ENCODE data around the gene SIL1.

The SIL1 gene

GRCh38 chr5:139134906-139135305, 63.3 kb downstream of the SIL1 start:
- TF ChIP-seq CTCF (conservative IDR thresholded peaks at IDR 0.05): no peak

GRCh38 chr5:139133282-139133681, 64.9 kb downstream of the SIL1 start:
- TF ChIP-seq CTCF (conservative IDR thresholded peaks at IDR 0.05): no peak
- H3K27ac ChIP-seq: no peak overlapping the region

More at GRCh38 chr5:139134906-139135305, 63.3 kb downstream of the SIL1 start:
- peak overlapping the region; percentile 35 for H3K27ac ChIP-seq

GRCh38 chr5:139132515-139132914, 65.7 kb downstream of the SIL1 start:
- no peak overlapping the region for H3K27ac ChIP-seq
- no peak for TF ChIP-seq CTCF (conservative IDR thresholded peaks at IDR 0.05)

- TF ChIP-seq CTCF (conservative IDR thresholded peaks at IDR 0.05): no peak
Observed at GRCh38 chr5:139131921-139132432, 66.2 kb downstream of the SIL1 start.

GRCh38 chr5:139131465-139131864, 66.7 kb downstream of the SIL1 start:
- no peak overlapping the region for H3K27ac ChIP-seq
- no peak for TF ChIP-seq CTCF (conservative IDR thresholded peaks at IDR 0.05)

More at GRCh38 chr5:139131921-139132432, 66.2 kb downstream of the SIL1 start:
- H3K27ac ChIP-seq: no peak overlapping the region

GRCh38 chr5:139131062-139131461, 67.1 kb downstream of the SIL1 start:
- TF ChIP-seq CTCF (conservative IDR thresholded peaks at IDR 0.05): no peak
- H3K27ac ChIP-seq: no peak overlapping the region

GRCh38 chr5:139130214-139130613, 68.0 kb downstream of the SIL1 start:
- no peak for TF ChIP-seq CTCF (conservative IDR thresholded peaks at IDR 0.05)
- no peak overlapping the region for H3K27ac ChIP-seq

All from VCaP (cell line).